ENCODE results near the gene STH. TPM values are rescaled to one million over a fixed set of nuclear protein-coding genes. Genes with fewer than 3 reads are reported as not detected.

Gene STH
- total and polyA plus RNA-seq, 9 of the 15 experiments (the other 6 are each of a cell fraction or from before 2014, with no cell fraction given): not detected

GRCh38 chr17:46045639-46046038 is 46.6 kb downstream of the STH start:
- CTCF ChIA-PET (ENCODE audit: low intra/inter-chr PET ratio): interaction anchor here (2.3 to 2.7 kb wide), 4 partner anchors 43 to 167 kb away, joined by 9 to 26 read pairs (median 18); partner anchors contain the start of gene KANSL1
- no peak overlapping the region for H3K4me3 ChIP-seq
- no TSS peak for BruUV-seq (replicated peaks)
- FAIRE-seq (no peak), ATAC-seq (no peak; the same call in 1 of the 3 replicates), DNase-seq (ENCODE audit: extremely low read depth in 1 of 4, low spot score in 3 of 4) (no peak)
- H4K20me1 ChIP-seq (replicated peaks; ENCODE audit: control insufficient read depth, insufficient read depth, low read length): no peaks in the 10 kb centered on the region
- no peaks in the 10 kb centered on the region for H3K27me3 ChIP-seq (ENCODE audit: control insufficient read depth in 2 of 2, insufficient read depth in 2 of 2, low read length in 2 of 2)
- no peak overlapping the region for H2AFZ ChIP-seq (ENCODE audit: low read depth, low read length)
- H3K27ac ChIP-seq (ENCODE audit: extremely low read depth, low read depth, low read length): peak overlapping the region; percentile 11; the same call in 1 of the 3 replicates
- WGBS (ENCODE audit: insufficient coverage, low coverage, missing lambda C conversion rate): 77% methylated on average over 3 of the region's 3 CpGs
- intact Hi-C loops (cut with micrococcal nuclease): loop anchor here (2.0 kb wide), 1 partner anchor 141 kb away; no protein-coding TSS in a partner anchor
- H3K4me1 ChIP-seq (replicated peaks in 1 of 2; ENCODE audit: control insufficient read depth in 2 of 2, insufficient read depth in 2 of 2, low read length in 2 of 2): peaks cover 0 to 5% of the 10 kb centered on the region in 2 experiments; a peak in 2 of 5 replicates
- no peaks in the 10 kb centered on the region for H3K9me1 ChIP-seq (ENCODE audit: control insufficient read depth, insufficient read depth, low read length)
- H3K36me3 ChIP-seq (ENCODE audit: control insufficient read depth, insufficient read depth, low read length): peaks cover 93% of the 10 kb centered on the region
- no peak overlapping the region for H3K9ac ChIP-seq (ENCODE audit: insufficient read depth in 1 of 2, low read depth in 2 of 2, low read length in 2 of 2)
- peaks cover 10% of the 10 kb centered on the region; the same call in 2 of the 3 replicates for H3K79me2 ChIP-seq (ENCODE audit: control insufficient read depth, insufficient read depth, low read length)
- no peaks in the 10 kb centered on the region for H3K9me3 ChIP-seq (replicated peaks; ENCODE audit: control insufficient read depth, insufficient read depth, low read depth, low read length)
- in situ Hi-C loops (cut with MboI): no loop called here
- no peak overlapping the region for H3K4me2 ChIP-seq (ENCODE audit: insufficient read depth, low read length)
- POLR2A ChIA-PET: interaction anchor here (0.7 to 2.3 kb wide), 2 partner anchors 12 to 214 kb away, joined by 3 to 15 read pairs; no protein-coding TSS in a partner anchor
- no peak for TF ChIP-seq ZBTB11 (CRISPR knock-in tag; IDR thresholded peaks at IDR 0.05)
- no peak for TF ChIP-seq EHMT2 (IDR thresholded peaks at IDR 0.05)
- TF ChIP-seq CHD7 (IDR thresholded peaks at IDR 0.05; ENCODE audit: low read depth, low read length): no peak

All from K562 (cell line).